ENCODE measurements around the gene ROBO1. TPM values are rescaled to one million over a fixed set of nuclear protein-coding genes. Genes with fewer than 3 reads are reported as not detected.

Gene ROBO1
- total RNA-seq, 4 donors from 2014 or later: 8.6 to 26.3 (median 16.6) TPM

DNA sequence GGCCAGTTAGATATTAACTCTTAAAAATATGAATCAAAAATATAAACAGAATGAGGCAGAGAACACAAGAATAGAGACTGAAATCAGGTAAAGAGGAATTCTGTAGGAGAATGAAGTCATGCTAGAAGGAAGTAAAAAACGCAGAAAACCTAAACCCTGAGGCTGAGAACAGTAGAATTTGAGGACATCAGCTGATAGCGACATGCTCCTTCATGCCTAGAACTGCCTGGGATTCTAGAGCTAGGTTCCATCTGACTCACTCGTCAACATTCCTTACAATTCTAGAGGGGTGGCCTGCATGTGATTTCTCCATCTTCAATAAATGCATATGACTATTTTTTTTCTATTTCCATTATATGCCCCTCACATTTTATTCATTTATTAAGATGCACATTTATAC is 343.0 kb downstream of the ROBO1 start:
- 87 to 89% methylated on average over 3 of the region's 3 CpGs for WGBS, 2 donors
- H3K4me3 ChIP-seq (replicated peaks in 1 of 3): no peak overlapping the region
- no peaks in the 10 kb centered on the region for H3K4me1 ChIP-seq
- TF ChIP-seq, protein P1, sequence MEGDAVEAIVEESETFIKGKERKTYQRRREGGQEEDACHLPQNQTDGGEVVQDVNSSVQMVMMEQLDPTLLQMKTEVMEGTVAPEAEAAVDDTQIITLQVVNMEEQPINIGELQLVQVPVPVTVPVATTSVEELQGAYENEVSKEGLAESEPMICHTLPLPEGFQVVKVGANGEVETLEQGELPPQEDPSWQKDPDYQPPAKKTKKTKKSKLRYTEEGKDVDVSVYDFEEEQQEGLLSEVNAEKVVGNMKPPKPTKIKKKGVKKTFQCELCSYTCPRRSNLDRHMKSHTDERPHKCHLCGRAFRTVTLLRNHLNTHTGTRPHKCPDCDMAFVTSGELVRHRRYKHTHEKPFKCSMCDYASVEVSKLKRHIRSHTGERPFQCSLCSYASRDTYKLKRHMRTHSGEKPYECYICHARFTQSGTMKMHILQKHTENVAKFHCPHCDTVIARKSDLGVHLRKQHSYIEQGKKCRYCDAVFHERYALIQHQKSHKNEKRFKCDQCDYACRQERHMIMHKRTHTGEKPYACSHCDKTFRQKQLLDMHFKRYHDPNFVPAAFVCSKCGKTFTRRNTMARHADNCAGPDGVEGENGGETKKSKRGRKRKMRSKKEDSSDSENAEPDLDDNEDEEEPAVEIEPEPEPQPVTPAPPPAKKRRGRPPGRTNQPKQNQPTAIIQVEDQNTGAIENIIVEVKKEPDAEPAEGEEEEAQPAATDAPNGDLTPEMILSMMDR (IDR thresholded peaks at IDR 0.05): no peak
- no peak for TF ChIP-seq POLR2A (IDR thresholded peaks at IDR 0.05)
- H3K9me3 ChIP-seq: no peaks in the 10 kb centered on the region
- no peak for DNase-seq
- H3K36me3 ChIP-seq: no peaks in the 10 kb centered on the region
- intact Hi-C loops (cut with DNase I): no loop called here
- H3K27ac ChIP-seq: no peak overlapping the region
- no peaks in the 10 kb centered on the region for H3K27me3 ChIP-seq

DNA sequence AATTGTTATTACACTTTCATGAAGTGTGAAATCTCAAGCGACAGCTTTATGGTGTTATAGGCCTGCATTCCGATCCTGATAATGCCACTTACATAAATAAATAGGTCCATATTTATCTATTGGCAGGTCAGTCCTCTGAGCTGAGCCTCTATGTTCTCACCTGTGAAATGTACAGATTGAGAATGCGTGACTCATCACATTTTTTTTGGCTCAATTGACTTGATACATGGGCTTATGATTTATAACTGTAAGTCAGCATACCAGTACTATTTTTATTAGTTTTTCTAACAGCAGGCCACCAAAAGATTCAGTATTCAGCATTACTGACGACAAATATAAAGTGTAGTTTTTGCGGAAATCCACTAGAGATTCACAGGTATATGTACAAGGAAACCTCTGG is 344.4 kb downstream of the ROBO1 start:
- H3K4me3 ChIP-seq (replicated peaks in 1 of 3): no peak overlapping the region
- no peaks in the 10 kb centered on the region for H3K27me3 ChIP-seq
- 93 to 94% methylated on average over 5 of the region's 5 CpGs for WGBS, 2 donors
- no peak overlapping the region for H3K27ac ChIP-seq
- no peaks in the 10 kb centered on the region for H3K36me3 ChIP-seq
- no peak for DNase-seq
- H3K9me3 ChIP-seq: no peaks in the 10 kb centered on the region
- intact Hi-C loops (cut with DNase I): no loop called here
- no peak for TF ChIP-seq POLR2A (IDR thresholded peaks at IDR 0.05)
- TF ChIP-seq, protein P1 (IDR thresholded peaks at IDR 0.05): no peak
- H3K4me1 ChIP-seq: no peaks in the 10 kb centered on the region

DNA sequence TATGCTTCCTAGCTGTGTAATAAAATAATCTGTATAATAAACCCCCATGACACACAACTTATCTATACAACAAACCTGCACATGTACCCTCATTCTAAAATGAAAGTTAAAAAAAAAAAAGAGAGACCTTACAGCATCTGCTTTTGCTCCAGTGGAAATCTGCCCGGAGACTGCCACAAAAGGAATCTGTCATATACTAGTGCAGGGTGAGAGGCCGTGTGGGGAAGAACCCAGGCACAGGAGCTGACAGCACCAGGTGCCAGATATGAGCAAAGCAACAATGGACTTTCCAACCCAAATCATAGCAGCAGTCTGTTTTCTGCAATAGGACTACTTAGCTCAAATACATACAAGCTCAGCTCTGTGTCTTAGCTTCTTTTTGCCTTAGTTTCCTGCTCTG is 346.5 kb downstream of the ROBO1 start:
- H3K27ac ChIP-seq: no peak overlapping the region
- H3K9me3 ChIP-seq: no peaks in the 10 kb centered on the region
- no peaks in the 10 kb centered on the region for H3K4me1 ChIP-seq
- H3K4me3 ChIP-seq (replicated peaks in 1 of 3): no peak overlapping the region
- no peak for DNase-seq
- no peaks in the 10 kb centered on the region for H3K27me3 ChIP-seq
- TF ChIP-seq, protein P1 (IDR thresholded peaks at IDR 0.05): no peak
- no peak for TF ChIP-seq POLR2A (IDR thresholded peaks at IDR 0.05)
- intact Hi-C loops (cut with DNase I): no loop called here
- WGBS, 2 donors: 62 to 85% methylated on average over 2 of the region's 2 CpGs
- H3K36me3 ChIP-seq: no peaks in the 10 kb centered on the region

- Histone ChIP-seq H3K36me3 (no peaks in the 10 kb centered on the region), H3K27me3 (no peaks in the 10 kb centered on the region), H3K4me3 (replicated peaks in 1 of 3) (no peak overlapping the region), H3K4me1 (no peaks in the 10 kb centered on the region), H3K9me3 (no peaks in the 10 kb centered on the region), H3K27ac (no peak overlapping the region)
- no peak for DNase-seq
- no peak for TF ChIP-seq POLR2A (IDR thresholded peaks at IDR 0.05)
- TF ChIP-seq, protein P1 (IDR thresholded peaks at IDR 0.05): no peak
- WGBS, 2 donors: 60 to 70% methylated on average over 7 of the region's 7 CpGs
- intact Hi-C loops (cut with DNase I): no loop called here
These were observed 348.8 kb downstream of the ROBO1 start for GRCh38 chr3:79418855-79419621.

GRCh38 chr3:79415356-79415755 is 352.4 kb downstream of the ROBO1 start:
- TF ChIP-seq, protein P1 (IDR thresholded peaks at IDR 0.05): no peak
- TF ChIP-seq POLR2A (IDR thresholded peaks at IDR 0.05): no peak
- DNase-seq: no peak
- intact Hi-C loops (cut with DNase I): no loop called here
- H3K9me3 ChIP-seq: no peaks in the 10 kb centered on the region
- 48 to 70% methylated on average over 3 of the region's 3 CpGs for WGBS, 2 donors
- H3K4me3 ChIP-seq (replicated peaks in 1 of 3): no peak overlapping the region
- H3K27ac ChIP-seq: no peak overlapping the region
- H3K36me3 ChIP-seq: no peaks in the 10 kb centered on the region
- no peaks in the 10 kb centered on the region for H3K27me3 ChIP-seq
- H3K4me1 ChIP-seq: no peaks in the 10 kb centered on the region

All from thyroid gland (tissue), 4 donors.